DOHH2 (cell line): ENCODE measurements around the gene GTF3A.
A peak's percentile ranks its signal among the peaks of the same experiment; 100 is the strongest.

Source experiments
- H3F3A ChIP-seq: fragments of 200-600 bp; sonication (generic), shearing (Covaris generic); 2 replicates; pipeline ENCODE4 v1.6.0; 2016; ENCODE audit warnings: antibody characterized with exemption, mild to moderate bottlenecking; ENCODE audit not compliant: control insufficient read depth, insufficient read depth
- H3K27ac ChIP-seq: fragments of 200-600 bp; sonication (generic); 2 replicates; pipeline ENCODE4 v1.5.1; 2014; ENCODE audit warnings: low read depth, mild to moderate bottlenecking, low read length, moderate library complexity
- H3K27me3 ChIP-seq: fragments of 200-600 bp; sonication (generic); 2 replicates; pipeline ENCODE4 v1.6.1; 2014; ENCODE audit warnings: mild to moderate bottlenecking, low read length, mixed read lengths; ENCODE audit not compliant: control insufficient read depth
- H3K36me3 ChIP-seq: fragments of 200-600 bp; sonication (generic); 2 replicates; pipeline ENCODE4 v1.6.1; 2014; ENCODE audit warnings: mild to moderate bottlenecking, low read length, moderate library complexity, mixed read lengths; ENCODE audit not compliant: control insufficient read depth
- H3K4me1 ChIP-seq: fragments of 200-600 bp; sonication (generic); 2 replicates; pipeline ENCODE4 v1.6.1; 2014; ENCODE audit warnings: mild to moderate bottlenecking, low read length, mixed read lengths; ENCODE audit not compliant: control insufficient read depth
- H3K4me2 ChIP-seq: fragments of 200-600 bp; sonication (generic); 2 replicates; pipeline ENCODE4 v1.6.0; 2014; ENCODE audit warnings: mild to moderate bottlenecking, low read length, moderate library complexity
- H3K4me3 ChIP-seq: fragments of 200-600 bp; sonication (generic); 2 replicates; pipeline ENCODE4 v1.5.1; 2014; ENCODE audit warnings: mild to moderate bottlenecking, low read length, mixed read lengths
- H3K79me2 ChIP-seq: fragments of 200-600 bp; sonication (generic); 2 replicates; pipeline ENCODE4 v1.6.1; 2014; ENCODE audit warnings: mild to moderate bottlenecking, low read length, mixed read lengths; ENCODE audit not compliant: control insufficient read depth
- H3K9me2 ChIP-seq: fragments of 200-600 bp; sonication (generic); replicated peaks from 2 replicates; pipeline ENCODE4 v1.6.1; 2014; ENCODE audit warnings: mild to moderate bottlenecking, low read length, mixed read lengths; ENCODE audit not compliant: control insufficient read depth
- H3K9me3 ChIP-seq: fragments of 200-600 bp; sonication (generic); 2 replicates; pipeline ENCODE4 v1.6.1; 2014; ENCODE audit warnings: antibody characterized with exemption, low read length, mixed read lengths; ENCODE audit not compliant: control insufficient read depth, insufficient read depth
- H4K20me1 ChIP-seq: fragments of 200-600 bp; sonication (generic); 2 replicates; pipeline ENCODE4 v1.6.0; 2014; ENCODE audit warnings: low read depth, mild to moderate bottlenecking, antibody characterized with exemption, low read length, moderate library complexity; ENCODE audit not compliant: control insufficient read depth, insufficient read depth
- CTCF ChIP-seq: fragments of 200-600 bp; sonication (generic); IDR thresholded peaks from one replicate; pipeline ENCODE4 v1.5.1; 2014; ENCODE audit warnings: antibody characterized with exemption, mild to moderate bottlenecking, low read depth, low read length; ENCODE audit not compliant: poor library complexity, severe bottlenecking
- EZH2phosphoT487 ChIP-seq: fragments of 200-600 bp; sonication (generic); IDR thresholded peaks from 2 replicates; pipeline ENCODE4 v1.6.1; 2017; ENCODE audit warnings: borderline replicate concordance, mild to moderate bottlenecking, antibody characterized with exemption, low read length, moderate library complexity, mixed read lengths

GTF3A gene

GRCh38 chr13:27404680-27405079, 19.7 kb upstream of the GTF3A start:
- Histone ChIP-seq H3K27me3 (peaks cover 20% of the 10 kb centered on the region), H3K79me2 (no peaks in the 10 kb centered on the region), H3K4me1 (peaks cover 6% of the 10 kb centered on the region; the same call in 1 of the 2 replicates), H3K36me3 (no peaks in the 10 kb centered on the region), H3K9me2 (no peaks in the 10 kb centered on the region), H3K9me3 (0 out of 2 replicates have a peak, but pooled peaks cover 4% of the 10 kb centered on the region), H4K20me1 (no peaks in the 10 kb centered on the region), H3K4me2 (no peak overlapping the region), H3K4me3 (no peak overlapping the region), H3K27ac (no peak overlapping the region), H3F3A (no peaks in the 10 kb centered on the region)
- TF ChIP-seq EZH2phosphoT487 (no peak), CTCF (no peak)

- peaks cover 20% of the 10 kb centered on the region for H3K27me3 ChIP-seq
- 0 out of 2 replicates have a peak, but pooled peaks cover under 1% of the 10 kb centered on the region for H3K9me3 ChIP-seq
- H3K4me3 ChIP-seq = no peak overlapping the region
- no peaks in the 10 kb centered on the region for H3K9me2 ChIP-seq
- H4K20me1 ChIP-seq = no peaks in the 10 kb centered on the region
- H3K36me3 ChIP-seq = no peaks in the 10 kb centered on the region
- peaks cover 6% of the 10 kb centered on the region; the same call in 1 of the 2 replicates for H3K4me1 ChIP-seq
- H3K27ac ChIP-seq = no peak overlapping the region
- no peaks in the 10 kb centered on the region for H3K79me2 ChIP-seq
- no peak overlapping the region for H3K4me2 ChIP-seq
- no peaks in the 10 kb centered on the region for H3F3A ChIP-seq
- TF ChIP-seq EZH2phosphoT487 (no peak), CTCF (no peak)
These were observed 18.8 kb upstream of the GTF3A start for GRCh38 chr13:27405546-27406134.

GRCh38 chr13:27406178-27406939, 18.1 kb upstream of the GTF3A start:
- Histone ChIP-seq H3K36me3 (no peaks in the 10 kb centered on the region), H3K4me3 (no peak overlapping the region), H3K79me2 (no peaks in the 10 kb centered on the region), H4K20me1 (no peaks in the 10 kb centered on the region), H3K4me2 (no peak overlapping the region), H3K27me3 (peaks cover 24% of the 10 kb centered on the region), H3F3A (no peaks in the 10 kb centered on the region), H3K4me1 (peaks cover 2% of the 10 kb centered on the region; the same call in 1 of the 2 replicates), H3K27ac (no peak overlapping the region), H3K9me2 (no peaks in the 10 kb centered on the region), H3K9me3 (no peaks in the 10 kb centered on the region)
- TF ChIP-seq CTCF = peak; percentile 63
- TF ChIP-seq EZH2phosphoT487 = no peak
